Stimulated activated CD8-positive, alpha-beta memory T cell treated with anti-CD3 and anti-CD28 coated beads, Interleukin-15, amount 100 ng/mL, for 4 hours (primary cell): ENCODE data around the gene TMEM62.
"Not testable (repeated sequence)": the region's sequence is repeated elsewhere in the genome, so short reads cannot be mapped to it uniquely, and the experiment has no call there.

ENCODE experiments used
- DNase-seq, 2 donors: peaks; one replicate each; pipeline ENCODE4 v3.0.0-alpha.2; 2020; ENCODE audit warnings: low read depth in 2 of 2

Gene TMEM62

GRCh38 chr15:43209059-43209824, 75.9 kb downstream of the TMEM62 start:
- DNase-seq, result no peak

- no peak for DNase-seq
Measured at GRCh38 chr15:43210172-43210745, 76.9 kb downstream of the TMEM62 start.

GRCh38 chr15:43210807-43211206, 77.4 kb downstream of the TMEM62 start:
- DNase-seq, result no peak

GRCh38 chr15:43211224-43211735, 77.9 kb downstream of the TMEM62 start:
- no peak for DNase-seq

GRCh38 chr15:43212299-43212698, 78.9 kb downstream of the TMEM62 start:
- DNase-seq, result no peak

- DNase-seq, result no peak
Measured at GRCh38 chr15:43212951-43213350, 79.6 kb downstream of the TMEM62 start.

GRCh38 chr15:43213466-43213865, 80.1 kb downstream of the TMEM62 start:
- no peak for DNase-seq

GRCh38 chr15:43214169-43214568, 80.8 kb downstream of the TMEM62 start:
- DNase-seq, result no peak

- DNase-seq, result no peak
Measured at GRCh38 chr15:43214592-43215295, 81.4 kb downstream of the TMEM62 start.

GRCh38 chr15:43215961-43216360, 82.6 kb downstream of the TMEM62 start:
- DNase-seq, result no peak

- DNase-seq, result no peak
Measured at GRCh38 chr15:43218908-43219706, 85.7 kb downstream of the TMEM62 start.

GRCh38 chr15:43219929-43220928, 86.8 kb downstream of the TMEM62 start:
- DNase-seq, result no peak

- DNase-seq, result no peak
Measured at GRCh38 chr15:43220991-43221403, 87.6 kb downstream of the TMEM62 start, which contains the start of gene EPB42. TSS of gene EPB42 (minus strand) at chr15:43221018. CDS start at chr15:43220825, 193 bp downstream.

GRCh38 chr15:43221422-43221821, 88.0 kb downstream of the TMEM62 start:
- DNase-seq, result no peak

GRCh38 chr15:43225201-43225949, 92.0 kb downstream of the TMEM62 start:
- peak in 1 of 2 donors; percentile 6 for DNase-seq

- DNase-seq, result not testable (repeated sequence)
Measured at GRCh38 chr15:43225950-43226255, 92.5 kb downstream of the TMEM62 start.

GRCh38 chr15:43226436-43227305, 93.3 kb downstream of the TMEM62 start:
- no peak for DNase-seq

GRCh38 chr15:43229977-43230376, 96.6 kb downstream of the TMEM62 start:
- DNase-seq, result no peak

- no peak for DNase-seq
Measured at GRCh38 chr15:43230640-43231115, 97.3 kb downstream of the TMEM62 start.
